ENCODE results near the gene RHD.
"Not testable (repeated sequence)": the region's sequence is repeated elsewhere in the genome, so short reads cannot be mapped to it uniquely, and the experiment has no call there.

The RHD gene

DNA sequence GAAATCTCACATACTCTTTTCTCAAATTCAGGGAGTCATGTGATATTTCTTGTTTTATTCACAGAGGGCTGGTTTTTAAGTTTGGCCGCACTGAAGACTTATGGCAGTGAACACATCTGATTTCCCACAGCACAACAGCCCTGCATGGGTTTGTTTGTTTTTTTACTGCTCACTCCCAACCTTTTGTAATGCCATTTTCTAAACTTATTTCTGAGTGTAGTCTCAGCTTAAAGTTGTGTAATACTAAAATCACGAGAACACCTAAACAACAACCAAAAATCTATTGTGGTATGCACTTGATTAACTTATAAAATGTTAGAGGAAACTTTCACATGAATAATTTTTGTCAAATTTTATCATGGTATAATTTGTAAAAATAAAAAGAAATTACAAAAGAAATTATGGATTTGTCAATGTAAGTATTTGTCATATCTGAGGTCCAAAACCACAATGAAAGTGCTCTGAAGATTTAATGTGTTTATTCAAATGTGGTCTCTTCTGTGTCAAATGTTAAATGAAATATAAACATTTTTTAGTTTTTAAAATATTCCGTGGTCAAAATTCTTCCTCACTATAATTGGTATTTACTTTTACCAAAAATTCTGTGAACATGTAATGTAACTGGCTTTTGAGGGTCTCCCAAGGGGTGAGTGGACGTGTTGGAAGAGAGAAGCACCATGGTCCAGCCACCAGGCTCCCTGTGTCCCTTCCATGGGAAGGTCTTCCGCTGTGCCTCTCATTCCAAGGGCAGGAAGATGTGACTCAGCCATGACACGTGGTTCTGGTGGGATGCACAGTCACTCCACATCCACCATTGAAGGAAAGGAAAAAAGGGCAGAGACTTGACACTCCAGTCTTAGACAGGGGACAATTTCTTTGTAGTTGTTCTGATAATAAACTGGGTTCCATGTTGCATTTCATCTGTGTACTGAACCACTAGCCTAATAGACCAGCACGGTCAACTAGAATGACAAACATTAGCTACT lies 88.6 kb downstream of the RHD start:
- DNase-seq: no peak

DNA sequence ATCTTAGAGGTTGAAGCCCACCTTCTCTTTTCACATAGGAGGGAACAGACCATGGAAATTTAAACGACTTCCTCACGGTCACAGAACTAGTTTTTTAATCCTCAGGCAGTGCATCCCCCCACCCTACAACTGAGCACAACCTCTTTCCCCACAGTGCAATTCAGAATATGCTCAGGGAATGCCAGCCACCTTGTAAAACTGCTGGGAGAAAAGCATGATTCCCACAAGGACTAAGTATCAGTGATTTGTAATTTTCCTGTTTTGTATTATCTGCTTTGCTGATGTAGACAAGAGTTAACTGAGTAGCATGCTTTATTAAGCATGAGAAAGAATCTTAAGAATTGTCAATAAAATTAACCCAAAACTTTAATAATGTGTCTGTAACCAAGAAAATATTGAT lies 89.6 kb downstream of the RHD start:
- DNase-seq: no peak

DNA sequence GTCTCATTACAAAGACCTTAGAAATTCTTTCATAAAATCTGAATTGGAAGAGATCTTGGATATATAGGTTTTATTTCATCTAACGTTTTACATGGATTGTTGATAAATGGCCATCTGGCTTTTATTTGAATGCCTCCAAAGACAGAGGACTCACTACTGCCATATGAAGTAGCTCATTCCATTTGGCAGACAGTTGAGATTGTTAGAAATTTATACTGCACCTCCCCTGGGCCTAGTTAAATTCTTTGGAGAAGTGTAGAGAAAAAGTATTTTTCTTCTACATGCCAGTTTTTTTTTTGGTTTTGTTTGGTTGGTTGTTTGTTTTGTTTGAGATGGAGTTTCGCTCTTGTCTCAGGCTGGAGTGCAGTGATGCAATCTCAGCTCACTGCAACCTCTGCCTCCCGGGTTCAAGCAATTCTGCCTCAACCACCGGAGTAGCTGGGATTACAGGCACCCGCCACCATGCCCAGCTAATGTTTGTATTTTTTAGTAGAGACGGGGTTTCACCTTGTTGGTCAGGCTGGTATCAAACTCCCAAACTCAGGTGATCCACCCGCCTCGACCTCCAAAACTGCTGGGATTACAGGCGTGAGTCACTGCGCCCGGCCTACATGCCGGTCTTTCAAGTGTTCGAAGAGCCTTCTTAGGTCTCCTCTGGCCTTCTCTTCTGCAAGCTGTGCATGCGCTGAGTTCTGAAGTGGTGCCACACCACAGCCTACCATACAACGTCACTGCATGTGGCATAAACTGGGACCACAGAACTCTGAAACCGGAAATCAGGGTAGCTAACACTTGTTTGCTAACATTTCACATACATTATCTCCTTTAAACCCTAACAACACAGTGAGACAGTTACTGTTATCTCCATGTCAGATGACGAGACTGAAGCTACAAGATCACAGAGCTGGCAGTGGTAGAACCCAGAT lies 90.6 kb downstream of the RHD start:
- not testable (repeated sequence) for DNase-seq

DNA sequence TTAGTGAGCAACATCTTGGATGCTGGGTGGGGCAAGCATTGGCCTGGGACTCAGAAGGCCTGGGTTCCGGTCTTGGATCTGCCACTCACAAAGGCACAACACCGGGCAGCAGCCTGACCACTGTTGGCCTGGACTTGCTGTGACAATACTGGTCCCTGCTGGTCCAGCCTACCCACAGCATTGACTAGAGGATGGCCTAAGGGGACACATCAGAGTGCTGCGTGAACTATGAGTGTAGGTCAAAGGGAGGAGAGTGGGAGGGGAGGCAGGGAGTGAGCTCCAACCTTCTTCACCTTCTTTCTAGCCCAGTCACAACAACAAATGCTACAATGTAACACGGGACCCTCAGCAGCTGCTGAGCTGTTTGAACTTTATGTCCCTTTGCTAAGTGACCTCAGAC lies 96.9 kb downstream of the RHD start:
- DNase-seq: no peak

DNA sequence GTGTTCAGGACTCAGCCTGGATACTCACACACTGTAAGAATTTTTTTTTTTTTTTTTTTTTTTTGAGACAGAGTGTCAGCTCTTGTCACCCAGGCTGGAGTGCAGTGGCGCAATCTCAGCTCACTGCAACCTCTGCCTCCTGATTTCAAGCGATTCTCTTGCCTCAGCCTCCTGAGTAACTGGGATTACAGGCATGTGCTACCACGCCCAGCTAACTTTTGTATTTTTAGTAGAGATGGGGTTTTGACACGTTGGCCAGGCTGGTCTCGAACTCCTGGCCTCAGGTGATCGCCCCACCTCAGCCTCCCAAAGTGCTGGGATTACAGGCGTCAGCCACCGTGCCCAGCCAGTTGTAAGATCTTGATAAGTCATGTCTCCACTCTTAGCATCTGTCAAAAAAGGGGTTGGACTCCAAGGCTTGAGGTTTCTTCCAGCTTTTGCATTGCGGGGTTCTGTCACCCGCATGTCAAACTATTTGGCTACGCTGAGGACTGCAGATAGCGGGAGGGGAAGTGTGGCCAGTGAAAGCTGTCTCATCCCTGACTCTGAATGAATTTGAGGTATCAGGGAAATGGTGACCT lies 97.5 kb downstream of the RHD start:
- not testable (repeated sequence) for DNase-seq

DNA sequence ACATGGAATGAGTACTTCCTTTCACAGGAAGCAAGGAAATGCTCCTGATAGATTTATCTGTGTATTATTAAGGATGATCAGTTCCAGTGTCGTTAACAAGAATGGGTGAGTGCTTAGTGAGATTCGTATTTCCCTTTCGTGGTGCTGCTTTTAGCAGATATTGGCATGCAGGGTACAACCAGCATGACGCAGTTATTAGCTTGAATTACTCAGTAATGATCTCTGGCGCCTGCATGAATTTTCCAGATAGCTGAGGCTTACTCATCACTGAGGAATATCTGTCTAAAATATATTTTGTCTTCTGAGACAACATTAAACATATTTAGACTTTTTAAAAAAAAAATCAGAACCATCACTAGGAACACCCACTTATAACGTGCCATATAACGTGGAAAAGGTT lies 99.4 kb downstream of the RHD start:
- DNase-seq: not testable (repeated sequence)

DNA sequence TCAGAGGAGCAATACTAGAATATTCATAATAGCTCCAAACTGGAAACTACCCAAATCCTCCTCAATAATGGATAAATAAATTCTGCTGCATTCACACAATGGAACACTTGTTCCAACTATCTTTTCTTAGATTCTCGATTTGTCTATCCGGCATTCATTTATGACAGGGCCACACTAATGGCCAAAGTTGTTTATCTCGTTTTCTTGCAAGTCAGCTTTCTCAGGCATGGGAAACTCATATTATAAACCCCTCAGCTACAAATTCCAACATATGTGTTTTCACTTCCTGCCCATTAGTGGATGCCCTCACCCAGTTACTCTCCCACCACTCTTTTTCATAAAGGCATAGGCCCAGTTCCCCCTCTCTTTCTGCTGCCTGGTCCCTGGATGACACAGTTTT lies 106.1 kb downstream of the RHD start:
- not testable (repeated sequence) for DNase-seq
